Psoas muscle (tissue), 8 donors: ENCODE measurements around the gene HLA-E. TPM values are rescaled to one million over a fixed set of nuclear protein-coding genes. Genes with fewer than 3 reads are reported as not detected.

Experiments used
- ATAC-seq, 4 donors: fragments of 200-7000 bp; cut with Tn5 transposase; one replicate each; pipeline ENCODE4 v1.9.1; 2020; ENCODE audit warnings: moderate library complexity in 3 of 4, mild to moderate bottlenecking in 2 of 4
- DNase-seq, 2 donors: peaks; one replicate each; pipeline ENCODE4 v3.0.0-alpha.2; 2020
- H3K27ac ChIP-seq: fragments of 200-600 bp; one replicate; pipeline ENCODE4 v1.8.0; 2022
- H3K27me3 ChIP-seq, 3 donors: fragments of 200-600 bp in 1 of 3; one replicate each; pipeline versions ENCODE4 v1.6.1 to v1.8.0; 2013 to 2022; ENCODE audit warnings: low read length in 2 of 3, mild to moderate bottlenecking in 2 of 3, moderate library complexity in 1 of 3; ENCODE audit not compliant: insufficient read depth in 3 of 3
- H3K36me3 ChIP-seq, 2 donors: fragments of 200-600 bp in 1 of 2; one replicate each; pipeline versions ENCODE4 v1.6.1 to v1.8.0; 2013 to 2022; ENCODE audit warnings: low read depth in 1 of 2, mild to moderate bottlenecking in 1 of 2, moderate library complexity in 1 of 2; ENCODE audit not compliant: insufficient read depth in 1 of 2
- H3K4me1 ChIP-seq: fragments of 200-600 bp; one replicate; pipeline ENCODE4 v1.8.0; 2022
- H3K4me3 ChIP-seq: fragments of 200-600 bp; one replicate; pipeline ENCODE4 v1.8.0; 2022; ENCODE audit warnings: mild to moderate bottlenecking
- H3K9me3 ChIP-seq: fragments of 200-600 bp; one replicate; pipeline ENCODE4 v1.8.0; 2022
- WGBS, 3 donors: extraction: QIAGEN DNeasy Blood & Tissue Kit; methylation state at CpG; one replicate each; pipeline versions ENCODE4 v1.1.6 to v1.1.7; 2013; 5-methylcytosine and 5-hydroxymethylcytosine counted together
- intact Hi-C, 2 donors: fragments of 100-400 bp; cut with DNase I; formaldehyde crosslinking; loops; one replicate each; pipeline versions ENCODE4 v1.11.0 to v1.14.2; 2022
- long read RNA-seq, 2 donors: library from polyadenylated mRNA; unstranded; transcript quantifications; one replicate each; pipeline ENCODE4 v2.0.0, GENCODE V29; 2021
- polyA plus RNA-seq, 3 donors: library from polyadenylated mRNA; stranded (reverse); fragments of 200-250 nt; gene quantifications; one replicate each; pipeline ENCODE4 v1.2.3, GENCODE V29; 2013
- total RNA-seq, 4 donors: library from RNA; stranded (reverse); fragmentation: NEBNext Ultra II Directional in 2 of 4; extraction: Animal tissue kit (Norgen Biotek cat#: 25700) in 2 of 4; gene quantifications; one replicate each; pipeline versions ENCODE4 v1.2.1 to v1.2.4, GENCODE V29; 2021 to 2023
- TF ChIP-seq, protein P1 (sequence below): fragments of 200-600 bp; IDR thresholded peaks from one replicate; pipeline ENCODE4 v1.8.0; 2022; ENCODE audit warnings: antibody characterized with exemption
- donor health status: healthy with polysubstance abuse.
- donor health status: DM: no; HTN: no; CAD: no; lungs with moderate emphysema.
- donor health status: Bipolar disorder and iron deficiency.
- donor health status: healthy.
- donor health status: DM: yes; HTN: yes; CAD: no.
- donor health status: DM: no; HTN: no; CAD: no.
- donor health status: DM: no; HTN: no; CAD: no.
- donor health status: DM: yes; HTN: yes; CAD: no.

Gene HLA-E
- total RNA-seq = 100 to 1,000 TPM in 1 of 4 donors, 10 to 100 TPM in 3; 85.1 to 152 (median 92.4) TPM
- 100 to 1,000 TPM in 1 of 3 donors, 10 to 100 TPM in 2; 75.2 to 168 (median 98.5) TPM for polyA plus RNA-seq
- long read RNA-seq, donor 1, transcript HLA-E-201 (8 exons, 2,601 nt) = major isoform, 86 of 137 reads
- long read RNA-seq, donor 1, partial matches to known transcripts = 19 of 137 reads
- long read RNA-seq, donor 1, other reads (novel, unspliced or antisense) = 32 of 137 reads
- long read RNA-seq, donor 2, transcript HLA-E-201 (8 exons, 2,601 nt) = major isoform, 116 of 226 reads
- long read RNA-seq, donor 2, partial matches to known transcripts = 22 of 226 reads
- long read RNA-seq, donor 2, other reads (novel, unspliced or antisense) = 88 of 226 reads

DNA sequence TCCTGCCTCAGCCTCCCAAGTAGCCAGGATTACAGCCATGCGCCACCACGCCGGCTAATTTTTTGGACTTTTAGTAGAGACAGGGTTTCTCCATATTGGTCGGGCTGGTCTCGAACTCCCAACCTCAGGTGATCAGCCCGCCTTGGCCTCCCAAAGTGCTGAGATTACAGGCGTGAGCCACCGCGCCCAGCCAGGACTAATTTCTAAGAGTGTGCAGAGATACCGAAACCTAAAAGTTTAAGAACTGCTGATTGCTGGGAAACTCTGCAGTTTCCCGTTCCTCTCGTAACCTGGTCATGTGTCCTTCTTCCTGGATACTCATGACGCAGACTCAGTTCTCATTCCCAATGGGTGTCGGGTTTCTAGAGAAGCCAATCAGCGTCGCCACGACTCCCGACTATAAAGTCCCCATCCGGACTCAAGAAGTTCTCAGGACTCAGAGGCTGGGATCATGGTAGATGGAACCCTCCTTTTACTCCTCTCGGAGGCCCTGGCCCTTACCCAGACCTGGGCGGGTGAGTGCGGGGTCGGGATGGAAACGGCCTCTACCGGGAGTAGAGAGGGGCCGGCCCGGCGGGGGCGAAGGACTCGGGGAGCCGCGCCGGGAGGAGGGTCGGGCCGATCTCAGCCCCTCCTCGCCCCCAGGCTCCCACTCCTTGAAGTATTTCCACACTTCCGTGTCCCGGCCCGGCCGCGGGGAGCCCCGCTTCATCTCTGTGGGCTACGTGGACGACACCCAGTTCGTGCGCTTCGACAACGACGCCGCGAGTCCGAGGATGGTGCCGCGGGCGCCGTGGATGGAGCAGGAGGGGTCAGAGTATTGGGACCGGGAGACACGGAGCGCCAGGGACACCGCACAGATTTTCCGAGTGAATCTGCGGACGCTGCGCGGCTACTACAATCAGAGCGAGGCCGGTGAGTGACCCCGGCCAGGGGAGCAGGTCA lies at the start of gene HLA-E:
Gene HLA-E, plus strand, starts transcription at position 429 of the 945 bp plus-strand sequence. Its CDS starts 23 bp downstream, at position 452.
- peak; percentile 89 to 98 (median 93) for ATAC-seq
- intact Hi-C loops = loop anchor here (2.0 to 10.0 kb wide), 3 partner anchors 43 to 115 kb away; no protein-coding TSS in a partner anchor
- H3K4me1 ChIP-seq = no peaks in the 10 kb centered on the region
- H3K36me3 ChIP-seq = peaks cover 0 to 30% of the 10 kb centered on the region in 2 donors
- no peaks in the 10 kb centered on the region for H3K9me3 ChIP-seq
- peaks cover 0 to 44% (median 0%) of the 10 kb centered on the region in 3 donors for H3K27me3 ChIP-seq
- H3K27ac ChIP-seq = peak within 1 kb of the TSS; percentile 79
- H3K4me3 ChIP-seq = peak within 1 kb of the TSS; percentile 71
- WGBS, 3 donors = 4 to 5% (median 4%) methylated on average over 66 to 68 of the region's 68 CpGs
- TF ChIP-seq, protein P1, sequence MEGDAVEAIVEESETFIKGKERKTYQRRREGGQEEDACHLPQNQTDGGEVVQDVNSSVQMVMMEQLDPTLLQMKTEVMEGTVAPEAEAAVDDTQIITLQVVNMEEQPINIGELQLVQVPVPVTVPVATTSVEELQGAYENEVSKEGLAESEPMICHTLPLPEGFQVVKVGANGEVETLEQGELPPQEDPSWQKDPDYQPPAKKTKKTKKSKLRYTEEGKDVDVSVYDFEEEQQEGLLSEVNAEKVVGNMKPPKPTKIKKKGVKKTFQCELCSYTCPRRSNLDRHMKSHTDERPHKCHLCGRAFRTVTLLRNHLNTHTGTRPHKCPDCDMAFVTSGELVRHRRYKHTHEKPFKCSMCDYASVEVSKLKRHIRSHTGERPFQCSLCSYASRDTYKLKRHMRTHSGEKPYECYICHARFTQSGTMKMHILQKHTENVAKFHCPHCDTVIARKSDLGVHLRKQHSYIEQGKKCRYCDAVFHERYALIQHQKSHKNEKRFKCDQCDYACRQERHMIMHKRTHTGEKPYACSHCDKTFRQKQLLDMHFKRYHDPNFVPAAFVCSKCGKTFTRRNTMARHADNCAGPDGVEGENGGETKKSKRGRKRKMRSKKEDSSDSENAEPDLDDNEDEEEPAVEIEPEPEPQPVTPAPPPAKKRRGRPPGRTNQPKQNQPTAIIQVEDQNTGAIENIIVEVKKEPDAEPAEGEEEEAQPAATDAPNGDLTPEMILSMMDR = no peak
- peak; percentile 82 to 91 for DNase-seq

DNA sequence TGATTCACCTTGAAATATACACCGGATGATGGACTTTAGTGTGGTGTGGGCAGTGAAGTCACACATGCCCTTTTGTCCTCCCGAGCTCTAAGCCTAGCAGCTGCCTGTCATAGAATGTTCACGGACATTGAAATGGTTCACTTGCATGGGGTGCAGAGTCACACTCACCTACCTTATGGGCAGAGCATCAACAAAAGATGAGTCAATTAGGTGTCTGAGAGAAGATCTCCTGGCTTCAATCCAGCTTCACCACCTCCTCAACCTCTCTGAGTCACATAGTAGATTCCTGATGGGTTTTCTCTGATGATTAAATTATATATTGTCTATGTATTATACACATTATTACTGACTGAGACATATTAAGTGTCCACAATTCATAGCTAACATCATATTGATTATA lies 48.1 kb upstream of the HLA-E start:
- no peaks in the 10 kb centered on the region for H3K36me3 ChIP-seq
- H3K27me3 ChIP-seq = peaks cover 6 to 67% (median 8%) of the 10 kb centered on the region in 3 donors
- H3K27ac ChIP-seq = no peak overlapping the region
- DNase-seq (no peak), ATAC-seq (no peak)
- H3K4me3 ChIP-seq = no peak overlapping the region
- TF ChIP-seq, protein P1 = no peak
- WGBS, 3 donors = 46 to 65% (median 64%) methylated on average over 3 of the region's 3 CpGs
- no peaks in the 10 kb centered on the region for H3K9me3 ChIP-seq
- no peaks in the 10 kb centered on the region for H3K4me1 ChIP-seq
- intact Hi-C loops = no loop called here

- intact Hi-C loops = no loop called here
- no peaks in the 10 kb centered on the region for H3K4me1 ChIP-seq
- ATAC-seq = no peak
- no peak overlapping the region for H3K4me3 ChIP-seq
- 6 to 12% (median 11%) methylated on average over 20 of the region's 20 CpGs for WGBS, 3 donors
- H3K27ac ChIP-seq = no peak overlapping the region
- peaks cover 8 to 93% (median 13%) of the 10 kb centered on the region in 3 donors for H3K27me3 ChIP-seq
- H3K36me3 ChIP-seq = no peaks in the 10 kb centered on the region
- TF ChIP-seq, protein P1 = no peak
- H3K9me3 ChIP-seq = no peaks in the 10 kb centered on the region
- peak in 1 of 2 donors; percentile 30 for DNase-seq
Measured at GRCh38 chr6:30443657-30444450, 45.5 kb upstream of the HLA-E start.

- DNase-seq (no peak), ATAC-seq (no peak)
- Histone ChIP-seq H3K36me3 (no peaks in the 10 kb centered on the region), H3K27ac (no peak overlapping the region), H3K4me1 (no peaks in the 10 kb centered on the region), H3K4me3 (no peak overlapping the region), H3K9me3 (no peaks in the 10 kb centered on the region), H3K27me3 (peaks cover 8 to 94% (median 15%) of the 10 kb centered on the region in 3 donors)
- intact Hi-C loops = no loop called here
- TF ChIP-seq, protein P1 = no peak
- 48 to 65% (median 60%) methylated on average over 8 of the region's 8 CpGs for WGBS, 3 donors
Measured at GRCh38 chr6:30444451-30444742, 44.9 kb upstream of the HLA-E start.
